ENCODE results near the gene PACC1.
"Not testable (repeated sequence)": the region's sequence is repeated elsewhere in the genome, so short reads cannot be mapped to it uniquely, and the experiment has no call there.

Gene PACC1

DNA sequence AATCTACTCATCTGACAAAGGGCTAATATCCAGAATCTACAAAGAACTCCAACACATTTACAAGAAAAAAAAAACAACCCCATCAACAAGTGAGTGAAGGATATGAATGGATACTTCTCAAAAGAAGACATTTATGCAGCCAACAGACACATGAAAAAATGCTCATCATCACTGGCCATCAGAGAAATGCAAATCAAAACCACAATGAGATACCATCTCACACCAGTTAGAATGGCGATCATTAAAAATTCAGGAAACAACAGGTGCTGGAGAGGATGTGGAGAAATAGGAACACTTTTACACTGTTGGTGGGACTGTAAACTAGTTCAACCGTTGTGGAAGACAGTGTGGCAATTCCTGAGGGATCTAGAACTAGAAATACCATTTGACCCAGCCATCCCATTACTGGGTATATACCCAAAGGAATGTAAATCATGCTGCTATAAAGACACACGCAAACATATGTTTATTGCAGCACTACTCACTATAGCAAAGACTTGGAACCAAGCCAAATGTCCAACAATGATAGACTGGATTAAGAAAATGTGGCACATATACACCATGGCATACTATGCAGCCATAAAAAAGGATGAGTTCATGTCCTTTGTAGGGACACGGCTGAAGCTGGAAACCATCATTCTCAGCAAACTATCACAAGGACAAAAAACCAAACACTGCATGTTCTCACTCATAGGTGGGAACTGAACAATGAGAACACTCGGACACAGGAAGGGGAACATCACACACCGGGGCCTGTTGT, 18.8 kb downstream of the PACC1 start:
- DNase-seq (ENCODE audit: low spot score) = not testable (repeated sequence)

DNA sequence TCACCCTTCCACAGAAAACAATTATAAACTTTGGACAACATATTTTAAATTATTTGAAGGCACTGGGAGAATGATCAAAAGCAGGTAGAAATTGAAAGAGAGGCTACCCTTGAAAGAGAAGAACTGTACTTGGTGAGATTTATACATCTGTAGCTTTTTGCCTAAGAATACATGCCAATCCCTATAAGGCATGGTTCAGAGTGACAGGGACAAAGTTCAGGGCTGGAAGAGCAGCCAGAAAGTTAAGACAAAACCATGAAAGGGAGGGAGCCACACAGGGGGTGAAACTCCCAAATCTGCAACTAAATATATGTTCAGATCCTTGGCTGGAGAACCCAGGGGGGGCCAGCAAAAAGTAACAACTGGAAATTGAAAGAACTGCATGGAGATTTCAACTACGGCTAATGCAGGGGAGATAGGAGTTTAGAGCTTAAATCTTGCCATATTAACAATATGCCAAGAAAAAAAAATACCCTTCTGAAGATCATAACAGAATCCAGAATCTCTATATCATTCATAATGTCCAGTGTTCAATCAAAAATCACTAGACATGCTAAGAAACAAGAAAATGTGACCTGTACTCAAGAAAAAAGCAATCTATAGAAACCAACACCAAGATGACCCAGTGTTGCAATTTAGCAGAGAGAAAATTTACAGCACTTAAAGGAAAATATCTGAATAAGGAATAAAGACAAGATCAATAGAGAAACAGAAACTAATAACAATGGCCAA, 25.5 kb downstream of the PACC1 start:
- DNase-seq (ENCODE audit: low spot score) = no peak

DNA sequence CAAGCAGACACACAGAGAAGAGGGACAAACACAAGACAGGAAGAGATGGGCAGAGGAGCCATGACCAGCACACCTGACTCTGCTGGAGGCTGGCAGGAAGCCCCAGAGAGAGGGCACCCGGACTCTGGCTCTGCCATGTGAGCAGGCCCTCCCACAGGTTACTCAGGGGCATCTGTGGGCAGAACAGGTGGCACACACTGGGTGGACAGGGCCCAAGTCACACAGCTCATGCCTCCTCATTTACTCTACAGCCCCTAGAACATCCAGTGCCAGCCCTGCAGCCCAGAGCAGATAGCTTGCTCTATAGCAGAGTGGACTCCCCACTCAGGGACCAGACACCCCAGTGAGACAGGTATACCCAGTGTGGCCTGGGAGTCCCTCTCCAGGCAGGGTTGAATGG, 28.7 kb downstream of the PACC1 start:
- DNase-seq (ENCODE audit: low spot score) = no peak

DNA sequence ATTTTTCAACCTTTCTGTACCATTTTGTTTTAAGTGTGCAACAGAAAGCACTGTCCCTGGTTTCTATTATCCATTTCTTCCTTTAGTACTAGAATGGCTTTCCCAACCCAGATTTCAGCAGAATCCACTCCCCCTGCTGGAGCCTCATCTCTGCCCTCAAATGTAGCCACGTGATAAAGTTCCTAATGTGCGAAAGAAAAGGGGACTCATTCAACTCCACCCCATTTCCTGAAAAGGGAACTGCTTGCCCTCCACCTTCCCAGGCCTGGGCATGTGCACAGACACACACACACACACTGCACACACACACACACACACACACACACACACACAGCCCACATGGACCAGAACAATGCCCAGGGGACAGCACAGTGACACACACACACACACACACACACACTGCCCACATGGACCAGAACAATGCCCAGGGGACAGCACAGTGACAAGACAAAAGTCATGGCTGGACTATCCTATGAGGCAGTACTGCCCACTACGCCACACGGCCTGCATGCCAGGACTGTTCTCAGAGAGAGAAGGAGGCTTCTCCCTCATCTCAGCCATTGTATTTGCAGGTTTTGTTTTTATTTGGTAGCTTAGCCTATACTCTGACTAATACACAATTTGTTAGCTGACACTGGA, 33.2 kb downstream of the PACC1 start:
- no peak for DNase-seq (ENCODE audit: low spot score)

DNA sequence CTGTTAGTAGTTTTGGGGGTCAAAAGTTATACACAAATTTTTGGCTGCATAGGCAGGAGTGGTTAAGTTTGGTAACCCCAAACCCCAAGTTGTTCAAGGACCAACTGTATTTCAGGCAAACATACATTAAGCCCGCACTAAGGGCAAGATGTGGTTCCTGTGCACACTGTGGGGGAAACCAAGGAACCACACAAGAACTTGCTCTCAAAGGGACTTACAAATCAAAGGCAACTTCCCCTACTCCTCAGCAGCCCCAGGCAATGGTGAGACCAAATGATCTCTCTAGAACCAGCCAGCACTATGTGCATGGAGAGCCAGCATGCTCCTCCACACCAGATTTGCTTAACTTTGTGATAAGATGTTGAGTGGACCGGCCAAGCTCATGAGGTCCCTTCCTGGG, 35.3 kb downstream of the PACC1 start:
- DNase-seq (ENCODE audit: low spot score) = no peak

DNA sequence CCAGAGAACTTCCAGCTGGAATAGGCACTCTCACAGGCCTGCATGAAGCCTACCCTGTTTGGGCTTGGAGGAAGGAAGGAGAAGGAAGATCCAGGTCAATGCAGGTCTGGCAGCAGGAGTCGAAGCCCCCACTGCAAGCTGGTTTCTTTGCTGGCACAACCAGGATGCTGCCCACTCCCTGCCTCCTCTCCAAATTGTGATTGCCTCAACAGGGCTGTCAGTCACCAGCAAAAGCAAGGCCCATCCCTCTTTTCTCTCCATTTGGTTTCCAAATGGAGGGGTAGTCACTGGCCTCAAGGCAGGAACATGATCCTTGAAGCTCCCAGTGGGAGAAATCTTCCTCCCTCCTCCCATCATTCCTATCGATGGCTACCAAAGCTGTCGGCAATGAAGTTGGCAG, 37.0 kb downstream of the PACC1 start:
- no peak for DNase-seq (ENCODE audit: low spot score)

DNA sequence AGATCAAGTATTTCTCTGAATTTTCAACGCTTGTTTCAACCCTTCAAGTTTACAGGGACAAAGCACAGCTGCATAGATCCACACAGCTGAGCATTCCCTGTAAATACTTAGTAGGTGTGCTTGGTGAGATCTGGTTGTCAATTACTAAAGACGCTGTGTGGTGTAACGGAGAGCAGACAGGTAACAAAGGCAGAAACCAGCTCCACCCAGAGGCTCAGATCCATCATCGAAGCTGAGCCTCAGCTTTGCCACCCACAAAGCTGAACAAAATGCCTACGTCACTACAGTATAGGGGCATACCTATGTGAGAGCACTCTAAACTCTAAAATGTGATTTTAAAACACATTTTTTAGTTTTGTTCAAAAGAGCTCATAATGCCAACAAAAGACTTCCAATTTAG, 38.7 kb downstream of the PACC1 start:
- DNase-seq (ENCODE audit: low spot score) = no peak

DNA sequence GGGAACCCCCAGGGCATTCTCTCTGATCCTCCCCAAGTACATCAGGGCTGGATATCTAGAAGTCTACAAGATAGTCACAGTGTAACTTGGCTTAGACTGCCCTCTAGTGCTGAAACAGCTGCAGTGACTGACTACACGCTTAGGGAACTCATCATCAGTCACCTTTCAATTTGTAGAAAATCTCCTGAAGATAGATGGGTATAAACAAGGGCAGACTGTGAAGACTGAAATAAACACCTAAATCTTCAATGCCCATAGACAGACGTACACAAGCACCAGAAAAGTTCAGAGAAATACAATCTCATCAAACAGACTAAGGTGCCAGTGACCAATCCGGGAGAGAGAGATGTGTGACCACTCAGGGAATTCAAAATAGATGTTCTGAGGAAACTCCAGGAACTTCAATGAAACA, 46.6 kb downstream of the PACC1 start:
- peak; percentile 82 for DNase-seq (ENCODE audit: low spot score)

DNA sequence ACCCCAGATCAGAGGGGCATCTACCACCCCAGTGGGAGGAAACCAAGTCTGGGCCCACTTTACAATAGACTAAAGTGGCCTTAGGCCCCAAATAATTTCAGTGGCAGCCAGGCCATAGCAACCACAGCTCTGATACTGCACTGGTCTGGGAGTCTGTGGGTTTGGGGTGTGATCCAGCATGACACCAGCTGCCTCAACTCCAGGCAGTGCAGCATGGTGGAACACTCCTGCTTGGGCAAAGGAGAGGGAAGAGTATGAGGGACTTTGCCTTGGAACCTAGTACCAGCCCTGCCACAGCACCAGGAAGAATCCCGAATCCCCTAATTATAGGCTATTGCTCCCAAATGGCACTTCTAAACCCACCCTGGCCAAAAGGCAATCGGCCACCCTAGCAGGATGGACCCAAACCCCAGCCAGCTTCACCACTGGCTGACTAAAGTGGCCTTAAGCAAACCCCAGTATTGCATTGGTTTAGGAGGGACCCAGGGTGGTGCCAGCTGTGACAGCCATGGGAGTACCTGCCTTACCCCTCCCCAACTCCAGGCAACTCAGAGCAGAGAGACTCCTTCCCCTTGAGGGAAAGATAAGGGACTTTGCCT, 47.1 kb downstream of the PACC1 start:
- DNase-seq (ENCODE audit: low spot score) = no peak

DNA sequence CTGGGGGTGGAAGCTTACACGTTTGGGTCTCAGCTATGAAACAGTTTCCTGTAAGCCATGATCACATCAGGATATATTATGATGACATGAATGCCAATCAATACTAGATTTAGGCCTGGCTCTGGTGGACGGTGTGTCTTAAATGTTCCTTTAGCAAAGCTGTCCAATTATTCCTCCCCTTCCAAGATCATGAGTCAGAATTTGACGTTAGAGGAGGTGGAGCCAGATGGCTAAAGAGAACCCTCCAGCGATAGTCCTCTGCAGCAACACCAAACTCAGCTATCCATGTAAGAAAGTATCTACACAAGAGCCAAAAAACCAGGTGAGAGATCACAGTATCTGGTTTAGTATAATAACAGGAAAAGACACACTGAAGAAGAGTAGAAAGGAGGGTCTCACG, 47.8 kb downstream of the PACC1 start:
- DNase-seq (ENCODE audit: low spot score) = peak; percentile 48

DNA sequence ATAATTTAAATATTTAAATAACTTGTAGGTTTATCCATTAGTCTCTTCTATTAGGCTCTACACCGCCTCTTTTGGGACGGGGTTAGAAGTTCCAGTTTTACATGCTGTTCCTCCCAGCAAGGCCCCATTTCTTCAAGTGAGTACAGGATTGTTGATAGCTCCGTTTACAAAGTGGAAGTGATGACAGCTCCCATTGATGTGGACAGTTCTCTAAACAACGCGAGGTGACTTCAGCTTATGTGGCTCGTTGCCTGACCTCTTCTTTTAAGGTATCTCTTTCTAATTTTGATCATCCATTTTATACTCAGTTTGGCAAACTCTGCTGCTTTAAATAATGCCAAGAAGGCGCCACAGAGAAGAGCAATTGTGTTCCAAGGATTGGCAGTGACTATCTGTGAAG, 49.7 kb downstream of the PACC1 start:
- DNase-seq (ENCODE audit: low spot score) = no peak

DNA sequence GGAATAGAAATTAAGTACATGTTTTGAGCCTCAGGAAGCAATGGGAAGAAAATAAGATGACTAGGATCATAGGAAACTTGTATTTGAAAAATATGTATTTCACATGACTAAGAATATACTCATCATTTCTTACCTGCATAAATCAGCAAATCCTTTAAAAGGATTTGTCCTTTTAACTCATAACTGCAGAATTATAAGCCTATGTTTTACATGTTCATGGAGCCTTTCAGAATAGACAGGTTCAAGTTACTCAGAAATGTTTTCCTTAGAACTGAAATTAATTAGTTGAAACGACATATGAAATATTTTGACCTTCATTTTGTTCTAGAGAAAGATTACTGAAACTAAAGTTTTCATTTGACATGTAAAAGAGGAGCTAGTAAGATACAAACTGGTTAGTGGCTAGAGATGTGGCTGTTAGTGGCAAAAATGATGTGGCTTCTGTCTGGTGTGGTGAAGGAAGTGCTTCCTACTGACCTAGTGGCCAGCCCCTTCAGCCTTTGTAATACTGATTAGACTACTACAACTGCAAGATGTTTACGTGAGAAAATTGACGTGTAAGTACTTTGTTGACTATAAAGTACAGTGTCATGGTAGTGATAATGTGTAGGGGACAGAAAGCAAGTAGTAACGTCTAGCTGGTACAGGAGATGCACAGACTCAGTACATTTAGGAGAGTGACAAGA, 54.7 kb downstream of the PACC1 start:
- no peak for DNase-seq (ENCODE audit: low spot score)

DNA sequence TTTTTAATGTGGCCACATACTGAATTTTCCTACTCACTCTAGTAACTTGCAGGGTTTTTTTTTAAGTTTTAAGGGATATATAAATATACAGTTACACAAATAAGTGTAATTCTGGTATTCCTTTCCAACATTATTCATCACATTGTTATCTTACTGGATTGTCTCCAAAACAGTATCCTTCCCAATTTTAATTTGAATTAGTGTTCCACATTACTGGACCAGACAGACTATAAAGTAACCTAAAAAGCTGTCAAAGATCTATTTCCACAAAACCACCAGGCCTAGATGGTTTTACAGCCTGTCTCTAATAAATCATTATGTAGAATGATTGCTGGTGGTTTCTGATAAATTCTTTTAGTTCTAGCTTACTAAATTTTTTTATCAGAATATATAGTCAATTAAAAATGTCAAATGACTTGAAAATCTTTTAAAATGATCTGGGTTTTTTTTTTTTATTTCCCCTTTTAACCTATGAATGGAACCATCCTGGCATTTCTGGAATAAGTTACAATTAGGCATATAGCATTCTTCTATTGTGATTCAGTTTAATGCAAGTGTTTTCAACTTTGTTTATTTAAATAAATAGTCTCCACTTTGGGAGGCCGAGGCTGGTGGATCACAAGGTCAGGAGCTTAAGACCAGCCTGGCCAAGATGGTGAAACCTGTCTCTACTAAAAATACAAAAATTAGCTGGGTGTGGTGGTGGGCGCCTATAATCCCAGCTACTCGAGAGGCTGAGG, 59.3 kb downstream of the PACC1 start:
- DNase-seq (ENCODE audit: low spot score) = peak; percentile 15

DNA sequence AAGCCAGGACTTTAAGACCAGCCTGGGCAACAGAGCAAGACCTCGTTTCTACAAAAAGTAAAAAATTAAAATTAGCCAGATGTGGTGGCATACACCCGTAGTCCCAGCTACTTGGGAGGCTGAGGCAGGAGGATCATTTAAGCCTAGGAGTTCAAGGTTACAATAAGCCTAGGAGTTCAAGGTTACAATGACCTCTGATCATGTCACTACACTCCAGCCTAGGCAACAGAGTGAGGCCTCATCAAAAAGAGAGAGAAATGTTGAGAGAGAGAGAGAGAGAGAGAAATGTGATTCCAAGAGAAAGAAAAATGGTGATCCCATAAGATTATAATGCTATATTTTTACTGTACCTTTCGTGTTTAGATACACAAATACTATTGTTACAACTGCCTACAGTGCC, 60.2 kb downstream of the PACC1 start:
- no peak for DNase-seq (ENCODE audit: low spot score)

DNA sequence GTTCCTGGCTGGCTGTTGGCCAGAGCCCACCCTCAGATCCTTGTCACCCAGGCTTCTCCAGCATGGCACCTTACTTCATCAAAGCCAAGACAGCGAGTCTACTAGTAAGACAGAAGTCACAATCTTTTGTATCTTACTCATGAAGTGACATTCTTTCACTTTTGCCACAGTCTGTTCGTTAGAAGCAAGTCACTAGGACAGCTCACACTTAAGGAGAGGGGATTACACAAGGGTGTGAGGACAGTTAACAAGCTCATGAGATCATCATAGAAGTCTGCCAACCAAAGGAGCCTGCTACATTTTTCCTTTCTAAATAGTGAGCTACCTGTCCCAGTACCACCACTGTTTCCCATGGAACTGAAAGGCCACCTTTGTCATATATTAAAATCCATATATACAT, 61.5 kb downstream of the PACC1 start:
- peak; percentile 9 for DNase-seq (ENCODE audit: low spot score)

DNA sequence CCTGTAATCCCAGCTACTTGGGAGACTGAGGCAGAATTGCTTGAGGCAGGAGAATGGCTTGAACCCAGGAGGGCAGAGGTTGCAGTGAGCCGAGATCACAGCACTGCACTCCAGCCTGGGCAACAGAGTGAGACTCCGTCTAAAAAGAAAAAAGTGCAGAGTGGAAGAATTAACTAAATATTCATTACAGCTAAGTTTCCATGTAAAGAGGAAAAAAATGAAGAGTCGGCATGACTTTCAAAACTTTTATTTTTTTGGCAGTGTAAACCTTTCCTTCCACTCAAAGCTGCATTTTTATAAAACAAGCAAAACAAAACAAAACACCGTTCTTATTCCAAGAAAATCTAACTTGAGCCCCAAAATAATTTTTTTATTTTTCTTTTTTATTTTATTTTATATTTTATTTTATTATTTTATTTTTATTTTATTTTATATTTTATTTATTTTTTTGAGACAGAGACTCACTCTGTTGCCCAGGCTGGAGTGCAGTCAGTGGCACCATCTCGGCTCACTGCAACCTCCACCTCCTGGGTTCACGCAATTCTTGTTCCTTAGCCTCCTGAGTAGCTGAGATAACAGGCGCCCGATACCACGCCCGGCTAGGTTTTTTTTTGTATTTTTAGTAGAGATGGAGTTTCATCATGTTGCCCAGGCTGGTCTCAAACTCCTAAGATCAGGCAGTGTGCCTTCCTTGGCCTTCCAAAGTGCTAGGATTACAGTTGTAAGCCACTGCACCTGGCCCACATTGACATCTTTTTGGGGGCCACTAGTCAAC, 62.9 kb downstream of the PACC1 start:
- DNase-seq (ENCODE audit: low spot score) = no peak

DNA sequence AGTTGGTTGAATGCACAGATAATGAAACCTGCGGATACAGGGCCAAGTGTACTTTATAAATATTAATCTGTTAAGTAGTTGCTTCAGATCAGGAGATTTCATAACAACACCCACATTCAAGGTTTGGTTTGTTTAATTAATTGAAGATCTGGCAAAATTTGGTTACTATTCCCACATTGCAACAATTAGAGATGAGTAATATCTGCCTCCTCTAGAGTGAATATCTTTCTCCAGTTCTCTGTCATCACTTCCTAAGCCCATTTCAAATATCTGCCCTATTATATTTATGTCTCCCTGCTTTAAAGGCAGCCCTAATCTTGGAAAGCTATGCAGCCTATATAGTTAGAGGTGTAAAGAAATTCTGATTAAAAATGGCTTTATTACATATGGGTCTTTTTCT, 68.1 kb downstream of the PACC1 start:
- no peak for DNase-seq (ENCODE audit: low spot score)

DNA sequence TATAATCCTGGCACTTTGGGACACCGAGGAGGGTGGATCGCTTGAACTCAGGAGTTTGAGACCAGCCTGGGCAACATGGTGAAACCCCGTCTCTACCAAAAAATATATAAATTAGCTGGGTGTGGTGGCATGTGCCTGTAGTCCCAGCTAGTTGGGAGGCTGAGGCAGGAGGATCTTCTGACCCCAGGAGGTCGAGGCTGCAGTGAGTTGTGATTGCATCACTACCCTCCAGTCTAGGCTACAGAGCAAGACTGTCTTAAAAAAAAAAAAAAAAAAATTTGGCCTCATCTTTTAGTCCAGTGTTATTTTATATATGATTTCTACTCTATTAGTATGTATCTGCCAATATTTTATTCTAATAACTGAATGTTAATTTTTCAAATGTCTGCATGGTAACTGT, 69.8 kb downstream of the PACC1 start:
- no peak for DNase-seq (ENCODE audit: low spot score)

DNA sequence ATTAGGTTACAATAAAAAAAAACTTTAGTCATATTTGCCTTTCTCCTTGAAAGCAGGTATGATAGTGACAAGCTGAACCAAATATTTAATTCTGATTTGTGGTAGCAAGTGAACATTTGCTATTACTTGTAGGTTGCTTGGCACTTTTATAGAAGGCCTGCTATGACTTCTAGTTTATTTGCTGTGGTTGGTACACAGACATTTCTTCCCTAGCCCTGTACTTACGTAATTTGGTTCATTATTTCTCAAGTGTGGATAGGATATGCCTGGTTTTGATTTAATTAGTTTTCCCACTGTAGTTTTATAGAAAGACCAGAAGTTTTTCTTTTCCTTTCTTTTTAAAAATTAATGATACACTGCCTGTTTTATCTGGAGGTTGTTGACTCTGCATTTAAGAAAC, 73.6 kb downstream of the PACC1 start:
- DNase-seq (ENCODE audit: low spot score) = peak; percentile 10

DNA sequence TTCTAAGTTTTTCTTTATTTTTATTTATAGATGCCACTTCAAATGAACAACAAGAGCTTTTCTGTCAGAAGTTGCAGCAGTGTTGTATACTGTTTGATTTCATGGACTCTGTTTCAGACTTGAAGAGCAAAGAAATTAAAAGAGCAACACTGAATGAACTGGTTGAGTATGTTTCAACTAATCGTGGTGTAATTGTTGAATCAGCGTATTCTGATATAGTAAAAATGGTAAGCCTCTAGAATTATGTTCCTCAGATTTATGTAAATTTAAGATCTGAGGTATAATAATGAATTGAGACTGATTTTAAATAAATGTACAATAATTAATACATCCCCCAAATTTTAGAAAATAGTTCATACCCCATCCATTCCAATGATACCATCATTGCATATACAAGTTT, 85.6 kb downstream of the PACC1 start:
- no peak for DNase-seq (ENCODE audit: low spot score)

DNA sequence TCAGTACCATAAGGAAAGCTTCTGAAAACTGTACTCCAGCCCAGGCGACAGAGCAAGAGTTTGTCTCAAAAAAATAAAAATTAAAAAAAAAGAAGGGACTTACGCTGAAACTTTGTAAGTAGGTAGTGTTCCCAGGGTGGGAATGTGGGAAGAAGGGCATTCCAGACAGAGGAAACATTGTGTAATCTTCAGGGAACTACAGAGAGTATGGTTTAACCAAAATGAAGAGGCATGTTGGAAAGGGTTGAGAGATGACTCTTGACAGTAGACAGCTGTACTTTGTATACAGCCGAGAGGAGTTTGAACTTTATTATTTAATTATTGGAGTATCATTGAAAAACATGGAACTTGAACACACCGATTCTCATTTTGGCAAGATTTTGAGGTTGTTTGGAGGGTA, 86.4 kb downstream of the PACC1 start:
- DNase-seq (ENCODE audit: low spot score) = no peak

Data from AG08395 (cell line).